Retina (tissue), 1 donor: ENCODE measurements around the gene ULK2.
"Not testable (repeated sequence)": the region's sequence is repeated elsewhere in the genome, so short reads cannot be mapped to it uniquely, and the experiment has no call there.

Experiments used
- DNase-seq: peaks from one replicate; pipeline ENCODE4 v3.0.0-alpha.2; 2016

The ULK2 gene

GRCh38 chr17:19867329-19868078 is at the start of gene ULK2:
Gene ULK2, minus strand, starts transcription at chr17:19867936. Its CDS starts 519 bp downstream, at chr17:19867417.
- DNase-seq = no peak

- no peak for DNase-seq
Observed at GRCh38 chr17:19915245-19915978, 47.7 kb upstream of the ULK2 start.

GRCh38 chr17:19911033-19911432 is 43.3 kb upstream of the ULK2 start:
- DNase-seq = no peak

GRCh38 chr17:19909139-19909538 is 41.4 kb upstream of the ULK2 start:
- no peak for DNase-seq

GRCh38 chr17:19905502-19905901 is 37.8 kb upstream of the ULK2 start:
- no peak for DNase-seq

- DNase-seq = no peak
Observed at GRCh38 chr17:19904924-19905323, 37.2 kb upstream of the ULK2 start.

DNA sequence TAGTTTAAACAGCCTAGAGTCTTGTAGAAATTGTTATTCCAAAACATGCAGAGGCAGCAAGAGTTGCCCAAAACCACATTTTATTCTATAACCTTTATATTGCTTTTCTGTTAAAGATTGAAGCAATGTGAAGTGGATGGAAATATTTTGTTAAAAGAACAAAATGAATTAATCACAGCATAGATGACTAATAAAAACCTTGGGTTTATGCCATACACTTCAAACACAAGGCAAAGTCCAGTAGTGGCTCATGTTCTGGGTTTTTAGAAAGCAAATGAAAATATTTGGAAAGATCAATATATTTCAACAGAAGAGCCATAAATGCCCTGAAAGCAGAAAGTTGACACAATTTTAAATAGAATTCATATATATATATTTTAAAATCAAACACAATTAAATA is 36.7 kb upstream of the ULK2 start:
- DNase-seq = no peak

GRCh38 chr17:19900809-19901208 is 33.1 kb upstream of the ULK2 start:
- no peak for DNase-seq

DNA sequence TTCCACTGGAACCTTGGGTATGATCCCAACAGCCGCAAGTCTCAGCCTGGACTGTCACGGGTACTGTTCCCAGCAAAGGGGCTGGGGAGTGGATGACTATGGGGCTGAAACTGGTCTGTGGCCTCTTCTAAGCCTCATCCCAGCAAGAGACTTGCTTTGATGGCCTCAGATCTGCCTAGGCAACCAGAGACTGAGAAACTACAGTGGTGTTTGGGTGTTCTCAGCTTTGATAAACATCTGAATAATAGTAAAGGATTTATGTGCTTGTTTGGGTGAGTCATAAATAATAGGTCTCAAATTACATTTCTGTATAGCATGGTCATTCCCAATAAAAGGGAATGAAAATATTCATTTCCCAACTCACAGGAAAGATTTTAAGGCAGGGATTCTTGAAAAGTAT is 30.2 kb upstream of the ULK2 start:
- no peak for DNase-seq

- DNase-seq = no peak
Observed at GRCh38 chr17:19897090-19897837, 29.5 kb upstream of the ULK2 start.

DNA sequence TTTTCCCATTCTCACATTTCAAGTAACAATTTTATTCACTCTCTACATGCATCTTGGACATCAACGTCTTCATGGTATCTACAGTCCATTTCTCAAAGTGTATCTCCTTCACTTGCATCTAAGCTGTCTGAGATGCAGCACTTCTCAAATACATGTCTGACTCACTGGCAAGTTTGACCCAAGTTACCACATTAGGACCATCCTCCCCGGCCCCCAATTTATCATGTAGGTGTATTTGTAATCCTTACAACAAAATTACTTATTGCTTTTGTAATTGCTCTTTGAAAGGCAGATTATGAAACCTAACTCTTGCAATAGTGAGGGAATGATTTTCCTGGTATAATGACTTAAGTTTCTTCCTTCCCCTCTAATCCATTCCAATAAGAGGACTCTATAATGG is 28.9 kb upstream of the ULK2 start:
- DNase-seq = no peak

- DNase-seq = not testable (repeated sequence)
Observed at GRCh38 chr17:19890554-19890953, 22.8 kb upstream of the ULK2 start.

GRCh38 chr17:19890001-19890400 is 22.3 kb upstream of the ULK2 start:
- not testable (repeated sequence) for DNase-seq

DNA sequence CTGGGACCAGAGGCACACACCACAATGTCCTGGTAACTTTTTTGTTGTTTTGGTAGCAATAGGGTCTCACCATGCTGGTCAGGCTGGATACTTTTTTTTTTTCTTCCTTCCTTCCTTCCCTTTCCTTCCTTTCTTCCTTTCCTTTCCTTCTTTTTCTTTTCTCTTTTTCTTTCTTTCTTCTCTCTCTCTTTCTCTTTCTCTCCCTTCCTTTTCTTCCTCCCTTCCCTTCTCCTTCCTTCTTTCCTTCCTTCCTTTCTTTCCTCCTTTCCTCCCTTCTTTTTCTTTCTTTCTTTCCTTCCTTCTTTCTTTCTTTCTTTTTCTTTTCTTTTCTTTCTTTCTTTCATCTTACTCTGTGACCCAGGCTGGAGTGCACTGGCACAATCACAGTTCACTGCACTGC is 18.4 kb upstream of the ULK2 start:
- DNase-seq = no peak

DNA sequence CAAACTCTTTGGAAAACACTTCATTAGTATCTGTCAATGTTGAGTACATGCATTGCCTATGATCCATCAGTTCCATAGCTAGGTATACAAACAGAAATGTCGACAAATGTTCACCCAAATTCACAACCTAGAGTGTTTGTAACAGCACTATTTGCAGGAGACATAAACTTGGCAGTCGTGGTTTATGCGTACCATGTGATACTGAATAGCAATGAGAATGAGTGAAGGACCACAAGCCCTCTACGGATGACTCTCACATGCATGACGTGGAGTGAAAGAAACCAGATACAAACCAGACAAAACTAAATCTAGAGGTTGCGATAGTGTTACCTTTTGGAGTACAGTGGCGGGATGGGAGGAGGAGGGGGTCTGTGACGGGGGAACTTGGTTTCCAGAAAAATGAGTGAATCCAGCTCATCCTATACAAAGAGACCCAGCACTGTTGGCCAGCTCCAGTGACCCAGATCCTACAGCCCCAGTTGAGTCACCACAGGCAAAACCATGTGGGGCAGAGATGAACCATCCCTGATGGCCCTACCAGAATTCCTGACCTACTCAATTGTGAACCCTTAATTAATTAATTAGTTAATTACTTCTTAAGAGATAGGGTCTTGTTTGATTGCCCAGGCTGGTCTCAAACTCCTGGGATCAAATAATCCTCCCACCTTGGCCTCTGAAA is 15.9 kb upstream of the ULK2 start:
- no peak for DNase-seq

DNA sequence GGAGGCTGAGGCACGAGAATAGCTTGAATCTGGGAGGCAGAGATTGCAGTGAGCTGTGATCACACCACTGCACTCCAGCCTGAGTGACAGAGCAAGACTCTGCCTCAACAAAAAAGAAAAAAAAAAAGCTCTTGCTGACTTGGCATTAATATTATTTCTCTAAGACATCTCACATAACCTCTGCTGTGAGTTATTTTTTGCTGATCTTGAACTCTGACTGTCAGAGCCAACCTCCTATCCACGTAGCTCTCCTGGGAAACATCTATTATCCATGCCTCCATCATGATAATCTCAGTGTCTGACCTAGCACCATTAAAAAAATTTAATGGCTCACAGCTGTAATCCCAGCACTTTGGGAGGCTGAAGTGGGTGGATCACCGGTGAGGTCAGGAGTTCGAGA is 12.7 kb upstream of the ULK2 start:
- no peak for DNase-seq

GRCh38 chr17:19877364-19877945 is 9.7 kb upstream of the ULK2 start:
- no peak for DNase-seq

DNA sequence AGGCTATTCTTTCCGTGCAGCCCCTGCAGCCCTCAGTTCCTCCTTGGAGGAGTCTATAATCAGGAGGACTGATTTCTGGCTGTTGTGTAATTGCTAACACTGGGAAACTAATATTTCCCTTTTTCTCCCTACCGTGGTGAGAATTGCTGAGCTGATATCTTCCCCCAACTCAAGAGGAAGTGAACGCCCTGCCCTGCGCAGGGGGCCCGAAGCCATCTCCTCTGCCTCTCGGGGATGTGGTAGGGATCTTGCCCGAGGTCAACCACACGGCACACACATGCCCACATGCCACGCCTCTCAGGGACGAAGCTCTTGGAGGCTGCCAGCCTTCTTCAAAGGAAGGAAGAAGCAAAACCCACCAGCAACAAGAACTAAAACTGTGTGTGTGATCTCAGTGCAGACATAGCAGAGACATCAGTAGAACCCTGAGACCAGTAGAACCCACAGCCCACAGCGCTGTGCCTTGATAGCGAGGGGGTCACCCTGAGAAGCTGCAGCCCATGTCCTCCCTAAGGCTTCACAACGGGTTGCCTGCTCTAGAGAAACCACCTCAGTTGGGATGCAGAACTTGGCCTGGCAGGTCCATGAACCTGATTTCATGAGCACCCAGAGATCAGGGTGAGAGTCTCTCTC is 8.9 kb upstream of the ULK2 start:
- no peak for DNase-seq

- DNase-seq = no peak
Observed at GRCh38 chr17:19874256-19874655, 6.5 kb upstream of the ULK2 start.

DNA sequence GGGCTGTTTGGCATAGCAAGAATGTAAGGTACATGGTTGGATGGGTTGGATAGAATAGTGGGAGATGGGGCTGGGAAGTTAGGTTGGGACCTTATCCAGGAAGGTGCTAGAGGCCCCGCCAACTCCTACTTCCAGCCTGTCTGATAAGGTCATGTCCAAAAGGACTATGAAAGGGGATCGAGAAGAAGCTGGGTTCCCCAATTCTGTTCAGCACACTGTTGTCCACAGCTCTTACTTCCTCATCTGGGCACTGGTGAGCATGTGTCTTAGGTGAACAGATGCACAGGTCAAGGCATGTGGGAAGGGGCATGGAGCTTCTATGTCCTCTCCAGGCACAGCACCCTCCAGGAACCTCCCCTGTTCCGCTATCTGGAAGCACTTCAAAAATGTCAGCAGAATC is 5.6 kb upstream of the ULK2 start:
- no peak for DNase-seq

DNA sequence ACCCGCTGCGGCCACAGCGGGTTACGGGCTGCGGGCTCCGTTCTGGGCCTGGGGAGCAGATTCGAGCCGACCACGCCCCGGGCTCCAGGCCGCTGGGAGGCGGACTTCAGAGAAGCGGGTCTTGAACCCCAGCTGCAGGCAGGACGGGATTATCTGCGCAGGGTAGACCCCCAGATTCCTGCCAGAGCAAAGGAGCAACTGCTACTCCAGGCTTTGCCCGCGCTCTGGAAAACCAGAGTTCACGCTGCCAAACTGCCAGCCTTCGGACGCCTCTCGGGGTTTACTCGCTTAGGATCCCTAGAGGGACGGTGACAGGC is 301 bp upstream of the ULK2 start:
- DNase-seq = peak; percentile 92

- DNase-seq = peak; percentile 93
Observed at GRCh38 chr17:19867079-19867328, 732 bp downstream of the ULK2 start.

- no peak for DNase-seq
Observed at GRCh38 chr17:19865021-19865420, 2.7 kb downstream of the ULK2 start.
